Measurements from ENCODE around the gene ATP1B1.

ATP1B1 gene

DNA sequence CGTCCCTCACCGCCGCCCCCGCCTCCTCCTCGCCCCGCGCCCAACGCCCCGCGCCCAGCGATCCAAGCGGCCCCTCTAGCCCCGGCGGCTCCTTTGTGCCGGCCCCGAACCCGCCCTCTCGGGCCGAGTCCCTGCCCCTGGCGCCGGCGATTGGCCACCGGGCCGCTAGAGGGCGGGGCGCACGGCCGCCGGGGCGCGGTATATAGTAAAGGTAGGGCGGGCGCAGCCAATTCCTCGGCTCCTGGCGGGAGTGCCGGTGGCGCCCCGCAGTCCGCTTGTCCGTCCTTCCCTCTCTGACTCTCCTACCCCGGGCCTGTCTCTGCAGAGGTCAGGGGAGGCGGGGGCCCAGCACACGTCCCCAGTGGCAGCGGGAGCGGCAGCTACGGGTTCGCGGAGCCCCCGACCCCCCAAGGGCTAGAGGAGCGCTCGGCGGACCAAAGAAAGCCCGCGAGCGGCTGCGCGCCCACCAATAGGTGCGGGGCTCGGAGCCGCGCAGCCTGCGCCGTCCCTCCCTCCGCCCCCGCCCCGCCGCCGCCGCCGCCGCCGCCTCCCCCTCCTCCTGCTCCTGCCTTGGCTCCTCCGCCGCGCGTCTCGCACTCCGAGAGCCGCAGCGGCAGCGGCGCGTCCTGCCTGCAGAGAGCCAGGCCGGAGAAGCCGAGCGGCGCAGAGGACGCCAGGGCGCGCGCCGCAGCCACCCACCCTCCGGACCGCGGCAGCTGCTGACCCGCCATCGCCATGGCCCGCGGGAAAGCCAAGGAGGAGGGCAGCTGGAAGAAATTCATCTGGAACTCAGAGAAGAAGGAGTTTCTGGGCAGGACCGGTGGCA is at the start of gene ATP1B1:
Gene ATP1B1, plus strand, starts transcription at position 596 of the 826 bp plus-strand sequence. Its CDS starts 140 bp downstream, at position 736.
- peak; percentile 90 for DNase-seq (ENCODE audit: low spot score)

DNA sequence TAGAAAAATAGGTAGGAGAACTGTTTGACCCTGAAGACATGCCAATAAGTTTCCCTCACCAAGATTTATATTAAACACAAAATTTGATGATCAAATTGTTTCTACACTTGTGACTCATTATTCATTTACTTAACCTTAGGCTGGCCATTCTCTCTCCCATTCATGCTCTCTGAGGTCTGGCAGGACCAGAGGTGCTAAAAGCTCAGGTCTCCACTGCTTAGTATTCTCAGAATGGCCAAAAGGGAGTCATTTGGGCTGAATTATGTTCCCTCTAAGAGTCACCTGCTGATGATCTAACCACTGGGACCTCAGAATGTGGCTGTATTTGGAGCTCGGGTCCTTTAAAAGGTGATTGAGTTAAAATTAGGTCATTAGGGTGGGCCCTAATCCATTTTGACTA is 47.1 kb upstream of the ATP1B1 start:
- no peak for DNase-seq (ENCODE audit: low spot score)

DNA sequence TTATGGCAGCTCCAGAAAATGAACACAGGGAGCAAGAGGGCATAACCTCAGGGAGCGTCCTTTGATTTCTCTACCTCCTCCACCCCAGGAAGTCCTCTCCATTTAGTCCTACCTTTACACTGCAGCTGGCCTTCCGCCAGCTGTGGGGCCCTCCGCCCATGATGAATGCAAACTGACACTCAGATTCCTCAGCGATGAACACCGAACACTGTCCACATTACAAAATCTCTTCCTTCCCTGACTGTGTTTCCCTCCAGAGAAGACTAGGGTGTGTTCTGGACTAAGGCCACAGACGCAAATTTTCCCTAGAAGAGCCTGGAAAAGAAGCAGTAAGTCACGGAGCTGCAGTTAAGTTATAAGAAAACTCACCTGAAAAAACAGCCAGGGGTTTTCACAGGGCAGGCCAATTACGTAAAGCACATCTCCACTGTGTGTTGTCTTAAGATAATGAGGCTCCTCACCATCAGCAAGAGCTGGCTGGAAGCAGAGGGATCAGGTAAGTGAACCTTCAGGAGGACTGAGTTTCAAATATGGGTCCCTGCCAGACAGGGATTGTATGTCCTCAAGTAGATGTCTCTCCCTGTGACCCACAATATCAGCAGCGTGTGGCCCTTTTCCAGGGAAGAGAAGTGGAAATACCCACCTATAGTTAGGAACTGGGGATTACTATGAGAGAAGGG is 46.3 kb upstream of the ATP1B1 start:
- DNase-seq (ENCODE audit: low spot score), result no peak

GRCh38 chr1:169060919-169061639 is 45.4 kb upstream of the ATP1B1 start:
- no peak for DNase-seq (ENCODE audit: low spot score)

GRCh38 chr1:169062152-169062551 is 44.3 kb upstream of the ATP1B1 start:
- DNase-seq (ENCODE audit: low spot score), result no peak

DNA sequence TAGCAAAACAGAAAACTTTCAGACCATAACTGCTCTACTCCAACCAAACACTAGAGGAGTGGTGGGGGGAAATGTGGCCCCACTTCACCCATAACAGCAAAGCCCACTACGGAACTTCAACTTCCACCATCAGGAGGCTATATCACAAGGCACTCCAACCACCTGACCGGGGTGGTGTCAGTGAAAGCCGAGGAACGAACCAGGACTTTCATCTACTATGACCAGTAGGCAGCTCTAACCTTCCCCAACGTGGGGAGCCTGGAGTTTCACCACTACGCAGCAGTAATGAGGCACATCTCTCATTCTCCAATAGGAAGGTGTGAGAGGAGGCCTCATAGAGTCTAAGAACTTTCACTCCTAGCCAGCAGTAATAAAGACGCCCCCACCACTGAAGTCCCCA is 42.4 kb upstream of the ATP1B1 start:
- DNase-seq (ENCODE audit: low spot score), result no peak

DNA sequence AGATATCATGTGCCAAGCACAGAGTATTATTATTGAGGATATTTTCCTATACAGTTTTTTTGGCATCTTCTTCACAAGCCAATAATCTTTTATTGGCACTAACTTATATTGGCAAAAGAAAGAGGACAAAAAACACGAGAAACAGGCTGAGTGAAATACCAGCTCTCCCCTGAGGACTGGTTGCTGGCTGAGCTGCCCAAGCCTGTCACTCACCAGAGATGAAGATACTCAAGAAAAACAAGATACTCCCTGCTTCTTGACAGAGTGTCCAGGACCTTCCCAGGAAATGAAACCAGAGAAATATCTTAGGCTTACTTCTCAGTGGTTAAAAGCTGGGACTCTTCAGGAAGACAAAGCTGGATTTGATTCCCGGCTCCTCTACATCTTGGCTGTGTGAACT is 35.9 kb upstream of the ATP1B1 start:
- no peak for DNase-seq (ENCODE audit: low spot score)

- DNase-seq (ENCODE audit: low spot score), result no peak
Measured at GRCh38 chr1:169070958-169071357, 35.5 kb upstream of the ATP1B1 start.

- no peak for DNase-seq (ENCODE audit: low spot score)
Measured at GRCh38 chr1:169072945-169073725, 33.4 kb upstream of the ATP1B1 start.

GRCh38 chr1:169078163-169078883 is 28.2 kb upstream of the ATP1B1 start:
- no peak for DNase-seq (ENCODE audit: low spot score)

- DNase-seq (ENCODE audit: low spot score), result no peak
Measured at GRCh38 chr1:169081503-169082123, 24.9 kb upstream of the ATP1B1 start.

- DNase-seq (ENCODE audit: low spot score), result no peak
Measured at GRCh38 chr1:169085911-169086310, 20.6 kb upstream of the ATP1B1 start.

- DNase-seq (ENCODE audit: low spot score), result no peak
Measured at GRCh38 chr1:169086603-169087455, 19.7 kb upstream of the ATP1B1 start.

GRCh38 chr1:169087876-169088275 is 18.6 kb upstream of the ATP1B1 start:
- no peak for DNase-seq (ENCODE audit: low spot score)

DNA sequence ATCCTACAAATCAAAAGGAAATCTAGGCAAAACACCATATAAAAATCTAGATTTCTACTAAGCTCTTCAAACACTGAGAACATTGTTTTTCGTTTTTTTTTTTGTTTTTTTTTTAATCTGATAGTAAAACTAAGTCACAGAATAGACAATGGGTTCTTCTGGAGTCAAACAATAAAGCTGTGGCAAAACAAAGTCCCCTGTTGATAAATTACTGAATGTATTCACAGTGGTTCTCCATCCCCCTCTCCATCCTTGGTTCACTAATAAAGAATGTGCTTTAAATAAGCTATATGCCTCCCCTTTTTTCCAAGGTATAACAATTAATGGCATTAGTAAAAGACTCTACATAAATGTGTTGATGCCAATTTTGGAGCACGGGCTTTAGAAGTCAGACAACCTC is 16.7 kb upstream of the ATP1B1 start:
- no peak for DNase-seq (ENCODE audit: low spot score)

DNA sequence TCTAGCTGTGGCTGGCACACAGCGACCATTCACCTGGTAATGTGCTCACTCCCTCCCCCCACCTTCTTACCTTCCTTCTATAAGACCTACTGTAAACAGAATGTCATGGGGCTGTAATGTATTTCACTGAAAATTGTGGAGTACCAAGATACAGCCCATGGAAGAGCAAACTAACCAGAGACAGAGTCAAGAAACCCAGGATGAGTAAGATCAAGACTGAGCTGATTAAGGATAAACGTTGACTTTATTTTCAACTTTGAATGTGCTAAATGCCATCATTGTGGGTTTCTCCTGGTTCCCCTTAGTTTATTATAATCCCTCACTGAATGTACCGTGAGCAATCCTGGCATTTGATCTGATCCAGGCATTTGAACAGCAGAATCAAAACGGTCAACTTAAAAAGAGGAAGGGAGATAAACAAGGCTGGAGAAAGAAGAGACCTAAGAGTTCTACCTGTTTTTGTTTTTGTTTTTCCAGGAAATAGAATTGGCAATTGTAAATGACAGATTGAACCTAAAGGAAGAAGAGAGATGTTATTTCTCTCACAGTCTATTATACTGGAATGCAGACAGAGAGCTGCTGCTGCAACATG is 16.1 kb upstream of the ATP1B1 start:
- DNase-seq (ENCODE audit: low spot score), result no peak

- no peak for DNase-seq (ENCODE audit: low spot score)
Measured at GRCh38 chr1:169090900-169091311, 15.6 kb upstream of the ATP1B1 start.

DNA sequence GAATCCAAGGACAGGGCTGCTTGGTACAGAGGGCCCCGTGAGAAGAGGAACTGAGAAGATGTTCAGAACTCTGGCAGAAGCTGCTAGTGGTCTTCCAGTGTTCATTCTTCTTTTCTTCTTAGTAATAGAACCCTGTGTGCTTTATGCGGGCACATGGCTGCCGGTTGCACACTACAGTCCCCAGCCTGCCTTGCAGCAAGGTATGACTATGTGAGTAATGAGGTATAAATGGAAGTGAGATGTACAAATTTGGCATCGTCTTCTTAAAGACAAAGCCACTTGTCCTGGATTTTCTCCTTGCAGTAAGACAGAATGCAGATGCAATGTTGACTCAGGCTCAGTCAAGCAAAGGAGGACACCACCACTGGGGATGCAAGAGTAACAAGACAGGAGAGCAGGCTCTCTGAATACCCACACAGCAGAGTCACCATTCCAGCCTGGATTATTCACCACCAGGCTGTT is 15.0 kb upstream of the ATP1B1 start:
- DNase-seq (ENCODE audit: low spot score), result peak; percentile 40

GRCh38 chr1:169092399-169092798 is 14.1 kb upstream of the ATP1B1 start:
- DNase-seq (ENCODE audit: low spot score), result no peak
